Fibroblast of skin of back (primary cell): ENCODE results near the gene TTLL8.

Experiments
- DNase-seq: peaks from one replicate; pipeline ENCODE4 v3.0.0-alpha.2; 2013

The TTLL8 gene

GRCh38 chr22:50016988-50017700 lies 41.0 kb downstream of the TTLL8 start:
- DNase-seq = no peak

DNA sequence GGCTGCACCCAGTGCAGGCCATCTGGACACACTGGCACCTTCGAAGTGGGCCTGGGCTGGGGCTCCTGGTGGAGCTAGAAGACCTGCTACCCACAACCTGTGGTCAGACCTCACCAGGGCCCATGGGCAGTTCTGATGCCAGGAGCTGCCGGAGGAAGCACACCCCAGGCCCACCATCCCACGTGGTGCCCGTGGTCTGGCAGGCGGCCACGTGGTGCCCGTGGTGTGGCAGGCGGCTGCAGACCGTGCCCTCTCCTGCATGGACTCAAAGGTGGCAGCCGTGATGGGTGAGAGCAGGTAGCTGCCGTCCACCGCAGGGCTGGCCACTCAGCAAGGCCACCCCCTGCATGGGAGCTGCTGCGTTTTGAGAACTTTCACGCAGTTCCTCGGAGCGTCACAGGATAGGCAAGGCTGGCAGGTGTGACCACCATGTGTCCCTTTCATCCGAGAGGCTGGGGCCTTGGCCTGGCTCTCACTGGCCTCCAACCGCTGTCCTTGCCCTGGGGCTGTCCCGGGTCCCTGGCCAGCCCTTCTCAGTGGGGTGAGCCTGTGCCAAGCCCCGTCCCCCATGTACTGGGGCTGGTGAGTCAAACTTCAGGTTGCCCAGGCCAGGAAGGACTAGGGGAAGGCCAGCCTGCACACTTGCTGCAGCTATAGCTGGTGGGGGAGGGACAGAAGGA lies 41.6 kb downstream of the TTLL8 start:
- no peak for DNase-seq

GRCh38 chr22:50015451-50016307 lies 42.4 kb downstream of the TTLL8 start:
- no peak for DNase-seq

GRCh38 chr22:50014655-50015401 lies 43.3 kb downstream of the TTLL8 start:
- no peak for DNase-seq

- DNase-seq = no peak
These were observed 44.0 kb downstream of the TTLL8 start for GRCh38 chr22:50014053-50014501.

DNA sequence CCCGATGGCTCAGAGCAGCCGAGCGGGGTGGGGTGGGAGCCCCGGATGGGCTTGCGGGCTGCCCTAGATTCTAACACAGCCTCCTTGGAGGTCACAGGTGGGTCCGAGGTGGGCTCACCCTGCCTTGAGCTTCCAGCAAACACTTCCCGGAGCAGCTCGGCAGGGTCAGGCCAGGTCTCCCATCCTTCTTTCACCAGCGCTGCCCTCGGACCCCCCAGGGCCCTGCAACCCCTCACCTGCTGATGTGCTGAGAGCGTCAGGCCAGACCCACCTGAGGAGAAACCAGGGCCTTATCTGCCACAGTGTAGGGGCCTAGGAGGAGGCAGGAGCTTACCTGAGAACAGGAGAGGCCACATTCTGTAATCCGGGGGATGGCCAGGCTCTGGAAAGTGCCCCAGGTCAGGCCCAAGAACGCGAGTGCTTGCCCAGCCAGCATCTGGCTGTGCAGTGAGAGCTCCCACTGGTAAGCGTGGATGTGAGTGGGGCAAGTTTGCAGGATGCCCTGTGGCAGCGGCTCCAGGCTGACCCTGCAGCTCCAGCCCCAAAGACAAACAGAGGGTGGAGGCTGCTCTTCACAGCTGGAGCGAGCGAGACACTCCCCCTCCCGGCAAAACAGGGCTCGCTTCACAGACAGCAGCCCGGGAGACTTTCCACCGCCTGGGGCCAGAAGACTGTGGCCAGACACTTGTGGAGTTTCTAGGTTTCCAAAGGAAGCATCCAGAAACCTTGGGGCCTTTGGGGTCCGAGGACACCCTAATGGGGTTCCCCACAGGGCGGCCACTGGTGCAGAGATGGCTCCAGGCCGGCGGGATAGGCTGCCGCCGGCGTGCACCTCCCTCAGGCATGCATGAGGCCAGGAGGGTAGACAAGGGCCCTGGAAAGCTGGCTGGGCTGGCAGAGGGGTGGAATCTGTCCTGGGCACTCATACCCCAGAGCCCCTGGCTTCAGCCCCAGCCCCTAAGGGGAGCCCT lies 45.6 kb downstream of the TTLL8 start, which contains the start of gene IL17REL:
Gene IL17REL (minus strand): TSS at position 555 of the 971 bp plus-strand sequence. CDS start 119 bp downstream, at position 436.
- peak; percentile 9 for DNase-seq

GRCh38 chr22:50011447-50012210 lies 46.5 kb downstream of the TTLL8 start:
- no peak for DNase-seq

- DNase-seq = no peak
These were observed 47.2 kb downstream of the TTLL8 start for GRCh38 chr22:50010676-50011446.

DNA sequence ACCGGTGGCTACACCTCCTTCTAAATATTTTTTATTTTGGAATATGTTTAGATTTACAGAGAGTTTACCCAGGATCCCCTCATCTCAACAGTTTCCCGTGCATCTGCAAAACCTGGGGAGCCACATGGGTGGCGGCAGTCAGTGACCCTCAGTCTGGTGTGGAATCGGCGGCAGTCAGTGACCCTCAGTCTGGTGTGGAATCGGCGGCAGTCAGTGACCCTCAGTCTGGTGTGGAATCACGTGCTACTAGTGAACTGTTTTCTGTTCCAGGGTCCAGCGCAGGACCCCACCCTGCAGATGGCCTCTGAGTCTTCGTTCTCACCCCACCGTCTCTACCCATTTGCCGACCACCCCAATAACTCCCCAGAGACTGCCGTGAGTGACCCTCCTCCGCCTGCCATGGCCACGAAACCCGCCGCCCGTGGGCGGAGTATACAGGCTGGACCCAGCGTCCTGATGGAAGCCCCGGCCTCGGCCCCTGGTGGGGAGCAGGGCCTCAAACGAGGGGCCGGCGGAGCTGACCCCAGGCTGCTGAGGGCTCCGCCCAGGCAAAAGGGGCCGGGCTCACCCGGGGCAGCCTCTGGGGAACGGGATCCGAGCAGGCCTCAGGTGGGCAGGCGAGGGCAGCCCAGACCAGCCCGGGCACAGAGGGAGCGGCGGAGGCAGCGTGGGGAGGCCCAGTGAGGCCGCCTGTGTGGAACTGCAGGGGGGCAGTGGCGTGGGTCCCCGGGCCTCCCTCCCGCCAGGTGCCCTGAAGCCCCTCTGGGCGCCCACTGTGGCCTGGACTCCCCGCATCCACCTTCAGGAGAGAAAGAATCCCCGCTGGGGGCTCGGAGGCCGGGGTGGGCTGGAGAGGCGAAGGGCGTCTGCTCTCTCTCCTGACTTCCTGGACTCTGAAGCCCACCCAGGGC lies 48.1 kb downstream of the TTLL8 start:
- DNase-seq = no peak

DNA sequence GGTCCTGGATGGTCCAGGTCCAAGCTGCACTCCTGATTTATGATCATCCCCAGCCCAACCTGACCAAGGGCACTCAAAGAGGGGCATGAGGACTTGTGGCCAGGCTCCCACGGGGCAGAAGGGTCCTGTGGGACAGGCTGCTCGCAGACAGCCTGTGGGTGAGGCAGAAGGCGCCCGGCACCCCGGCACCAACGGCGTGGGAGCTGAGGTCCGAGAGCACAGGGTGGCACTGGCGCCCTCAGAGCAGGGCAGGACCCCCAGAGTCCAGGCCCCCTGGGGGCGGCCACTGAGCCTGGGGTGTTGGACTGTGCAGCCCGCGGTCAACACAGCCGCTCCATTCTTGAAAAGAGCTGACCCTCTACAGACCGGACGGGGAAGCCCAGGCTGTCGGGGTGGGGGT lies 48.8 kb downstream of the TTLL8 start:
- no peak for DNase-seq

DNA sequence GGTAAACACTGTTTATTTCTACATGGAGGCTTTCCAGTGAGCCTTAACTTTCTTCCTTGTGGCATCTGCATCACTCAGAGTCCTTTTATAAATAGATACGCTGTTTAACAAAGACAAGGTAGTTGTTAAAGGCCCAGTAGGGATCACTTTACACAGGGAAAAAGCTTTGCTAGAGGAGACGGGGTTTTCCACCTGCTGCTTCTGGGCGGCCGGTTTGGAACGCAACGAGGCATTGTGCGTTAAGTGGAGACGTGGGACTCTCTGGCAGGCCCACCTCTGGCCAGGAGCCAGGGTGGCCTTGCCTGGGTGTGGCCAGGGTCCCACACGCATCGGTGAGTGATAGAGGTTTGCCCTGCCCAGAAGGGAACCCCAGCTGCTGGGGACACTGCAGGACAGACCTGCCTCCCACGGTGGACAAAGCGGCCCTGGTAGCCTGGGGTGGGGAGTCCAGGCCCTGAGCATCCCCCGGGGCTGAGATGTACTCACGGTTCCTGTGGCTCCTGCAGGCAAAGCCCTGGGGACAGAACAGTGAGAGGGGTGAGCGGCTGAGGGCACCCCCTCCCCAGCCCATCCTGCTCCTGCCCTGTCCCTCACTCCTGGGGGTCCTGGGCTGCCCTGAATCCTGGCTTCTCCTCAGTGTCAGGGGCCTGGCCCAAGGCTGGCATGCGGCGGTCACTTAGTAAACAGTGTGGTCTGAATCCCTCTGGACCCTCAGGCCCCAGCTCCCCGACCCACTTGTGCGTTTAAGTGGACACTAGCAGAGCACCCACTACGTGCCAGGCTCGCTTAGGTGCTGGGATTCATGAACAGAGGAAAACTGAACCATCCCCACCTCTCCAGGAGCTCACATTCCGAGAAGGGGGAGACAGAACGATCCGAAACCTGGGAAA lies 49.7 kb downstream of the TTLL8 start:
- no peak for DNase-seq

DNA sequence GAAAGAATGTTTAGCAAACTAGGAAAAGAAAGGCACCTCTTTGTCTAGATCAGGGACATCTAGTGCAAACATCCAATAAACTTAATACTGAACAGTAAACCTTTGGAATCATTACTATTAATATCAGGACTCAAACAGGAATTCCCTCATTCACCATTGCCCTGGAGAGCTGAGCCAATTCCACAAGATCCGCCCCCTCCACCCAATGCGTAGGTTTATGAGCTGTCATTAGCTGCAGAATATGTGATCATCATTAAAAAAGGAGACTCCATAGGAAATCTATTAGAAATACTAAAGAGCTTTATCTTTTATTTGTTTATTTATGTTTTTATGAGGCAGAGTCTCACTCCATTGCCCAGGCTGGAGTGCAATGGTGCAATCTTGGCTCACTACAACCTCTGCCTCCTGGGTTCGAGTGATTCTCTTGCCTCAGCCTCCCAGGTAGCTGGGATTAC lies 51.0 kb downstream of the TTLL8 start:
- DNase-seq = no peak

- no peak for DNase-seq
These were observed 53.2 kb downstream of the TTLL8 start for GRCh38 chr22:50004918-50005317.

DNA sequence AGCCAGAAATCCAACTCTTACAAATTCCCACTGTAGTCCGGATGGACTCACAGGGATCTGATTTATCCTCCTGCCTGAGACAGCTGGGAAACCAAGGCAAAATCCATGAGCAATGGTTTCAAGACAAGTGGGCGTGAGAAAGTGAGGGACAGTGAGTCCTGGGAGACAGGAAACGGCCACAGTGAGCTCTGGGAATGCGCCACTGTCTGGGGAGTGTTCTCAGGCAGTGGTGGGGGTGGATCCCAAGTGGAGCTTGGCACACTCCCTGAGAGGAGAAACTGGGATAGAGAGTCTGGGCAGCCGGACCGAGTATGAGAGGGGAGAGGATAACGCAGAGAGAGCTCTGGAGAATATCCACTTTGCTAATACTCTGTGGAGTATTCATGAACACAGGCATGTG lies 55.3 kb downstream of the TTLL8 start:
- peak; percentile 7 for DNase-seq

DNA sequence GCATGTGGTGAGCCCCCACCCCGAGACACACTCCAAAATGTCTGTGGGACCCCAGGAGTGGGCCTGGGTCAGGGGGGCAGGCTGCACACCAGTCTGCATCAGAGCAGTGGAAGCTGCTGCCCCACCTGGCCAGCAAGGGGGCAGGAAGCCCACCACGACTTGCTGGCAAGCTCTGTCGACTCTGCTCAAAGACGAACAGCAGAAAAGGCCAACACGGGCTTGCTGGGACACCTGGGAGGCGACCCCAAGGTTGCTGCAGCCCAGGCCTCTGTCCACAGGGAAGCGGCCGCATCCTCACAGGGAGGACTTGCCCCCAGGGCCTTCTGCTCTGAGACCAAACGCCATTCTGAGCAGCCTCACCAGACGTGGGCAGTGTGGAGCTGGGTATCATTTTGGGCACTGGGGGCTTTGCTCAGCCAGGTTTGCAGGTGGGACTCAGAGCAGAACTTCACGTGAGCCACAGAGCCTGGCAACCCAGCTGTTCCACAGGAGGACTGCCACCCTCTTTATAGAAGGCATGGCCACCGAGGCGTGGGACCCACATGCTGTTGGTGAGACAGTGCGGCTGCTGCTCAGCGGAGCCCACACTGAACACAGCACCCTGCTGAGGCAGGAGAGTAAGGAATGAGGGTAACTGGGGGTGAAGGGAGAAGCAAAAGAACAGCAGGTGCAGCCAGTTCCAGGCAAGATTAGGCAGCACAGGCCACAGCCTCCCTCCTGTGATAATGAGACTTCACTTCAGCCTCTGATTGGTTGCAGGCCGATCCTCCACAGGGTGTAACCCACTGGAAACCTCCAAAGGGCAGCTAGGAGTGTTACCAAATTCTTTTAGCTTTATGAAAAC lies 56.5 kb downstream of the TTLL8 start:
- no peak for DNase-seq
